K562 treated with DMSO at 1 percent for 24 hours (cell line): Measurements from ENCODE around the gene ARHGEF2. TPM values are rescaled to one million over a fixed set of nuclear protein-coding genes. Genes with fewer than 3 reads are reported as not detected.

ENCODE experiments used
- total RNA-seq: library from RNA; unstranded; fragments of 300-600 nt; gene quantifications from 2 replicates; pipeline ENCODE4 v1.2.3, GENCODE V29; 2022; ENCODE audit warnings: low read depth; ENCODE audit not compliant: insufficient read depth

Gene ARHGEF2
- total RNA-seq, result 195 and 229 TPM in 2 replicates

GRCh38 chr1:155978325-155978972, at the start of gene ARHGEF2:
Gene ARHGEF2, minus strand, starts transcription at chr1:155978547. Its CDS starts 120 bp downstream, at chr1:155978427.

GRCh38 chr1:156020293-156021092, 42.1 kb upstream of the ARHGEF2 start, which contains the start of gene SSR2:
Gene SSR2, minus strand, starts transcription at chr1:156020951. Its CDS starts 784 bp downstream, at chr1:156020167.

GRCh38 chr1:155940993-155941844, 37.1 kb downstream of the ARHGEF2 start, which contains the start of gene RXFP4:
Gene RXFP4, plus strand, starts transcription at chr1:155941638. Its CDS starts 72 bp downstream, at chr1:155941710.

GRCh38 chr1:155934097-155934935, 44.0 kb downstream of the ARHGEF2 start, which contains the start of gene KHDC4:
Gene KHDC4, minus strand, starts transcription at chr1:155934413. Its CDS starts 40 bp downstream, at chr1:155934373.

GRCh38 chr1:155911156-155912055, 66.9 kb downstream of the ARHGEF2 start, which contains the start of gene RIT1:
Gene RIT1, minus strand, starts transcription at chr1:155911349. Its CDS starts 588 bp downstream, at chr1:155910761.

Other genes starting within 250 kb of the ARHGEF2 start
- gene GON4L, start 121.3 kb downstream of the ARHGEF2 start, total RNA-seq, result 17.2 and 18.5 TPM in 2 replicates
- 0.29 and 0.81 TPM in 2 replicates for gene SYT11, start 119.0 kb downstream of the ARHGEF2 start, total RNA-seq
- gene RIT1, start 67.2 kb downstream of the ARHGEF2 start, total RNA-seq, result 33.2 and 33.3 TPM in 2 replicates
- 37.5 and 48.6 TPM in 2 replicates for gene KHDC4, start 44.1 kb downstream of the ARHGEF2 start, total RNA-seq
- gene RXFP4, start 36.9 kb downstream of the ARHGEF2 start, total RNA-seq, result not detected in 2 replicates
- 297 and 307 TPM in 2 replicates for gene SSR2, start 42.4 kb upstream of the ARHGEF2 start, total RNA-seq
- gene UBQLN4, start 75.3 kb upstream of the ARHGEF2 start, total RNA-seq, result 50.3 and 55.1 TPM in 2 replicates
- gene LAMTOR2, start 76.2 kb upstream of the ARHGEF2 start, total RNA-seq, result 99.4 and 118 TPM in 2 replicates
- 1.3 TPM in 1 of 2 replicates, not detected in the other for gene RAB25, start 82.6 kb upstream of the ARHGEF2 start, total RNA-seq
- gene MEX3A, start 103.9 kb upstream of the ARHGEF2 start, total RNA-seq, result 2.8 and 5.1 TPM in 2 replicates
- gene LMNA, start 136.2 kb upstream of the ARHGEF2 start, total RNA-seq, result 358 and 396 TPM in 2 replicates
- gene SEMA4A, start 175.0 kb upstream of the ARHGEF2 start, total RNA-seq, result 0.74 and 0.78 TPM in 2 replicates
- 13.2 and 26.6 TPM in 2 replicates for gene SLC25A44, start 215.6 kb upstream of the ARHGEF2 start, total RNA-seq
- 103 and 109 TPM in 2 replicates for gene PMF1, start 234.5 kb upstream of the ARHGEF2 start, total RNA-seq